Choroid plexus epithelial cell (primary cell): Measurements from ENCODE around the gene FOXO6.

Experiments used
- DNase-seq: peaks from one replicate; pipeline ENCODE4 v3.0.0-alpha.2; 2010; ENCODE audit warnings: low read depth
- H3K4me3 ChIP-seq: 2 replicates; pipeline ENCODE4 v1.5.1; 2011; ENCODE audit warnings: low read depth, mild to moderate bottlenecking, control low read depth, low read length, moderate library complexity
- TF ChIP-seq, protein P1 (sequence below): conservative IDR thresholded peaks from 2 replicates; pipeline ENCODE4 v1.5.1; 2011; ENCODE audit warnings: low read depth, mild to moderate bottlenecking, control low read depth, inconsistent platforms, low read length, moderate library complexity

The FOXO6 gene

DNA sequence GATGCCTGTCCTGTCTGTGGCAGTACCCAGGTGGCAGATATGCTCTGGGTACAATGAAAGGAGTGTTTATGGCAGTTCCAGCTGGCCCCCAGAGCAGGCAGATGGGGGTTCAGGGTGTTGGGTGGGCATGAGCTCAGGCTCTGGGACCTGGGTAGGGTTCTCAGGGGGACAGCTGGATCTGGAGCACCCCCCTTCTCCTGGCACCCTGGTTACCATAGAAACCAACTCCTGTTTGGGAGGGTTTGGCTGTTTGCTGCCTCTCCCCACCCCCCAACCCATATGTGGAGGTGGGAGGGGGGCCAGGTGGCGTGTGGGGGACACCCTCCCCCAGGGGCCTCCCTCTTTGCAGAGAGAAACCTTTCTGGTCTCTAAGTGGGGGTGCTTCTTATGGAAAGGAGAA lies 7.1 kb downstream of the FOXO6 start:
- DNase-seq, result no peak
- no peak overlapping the region for H3K4me3 ChIP-seq
- TF ChIP-seq, protein P1, sequence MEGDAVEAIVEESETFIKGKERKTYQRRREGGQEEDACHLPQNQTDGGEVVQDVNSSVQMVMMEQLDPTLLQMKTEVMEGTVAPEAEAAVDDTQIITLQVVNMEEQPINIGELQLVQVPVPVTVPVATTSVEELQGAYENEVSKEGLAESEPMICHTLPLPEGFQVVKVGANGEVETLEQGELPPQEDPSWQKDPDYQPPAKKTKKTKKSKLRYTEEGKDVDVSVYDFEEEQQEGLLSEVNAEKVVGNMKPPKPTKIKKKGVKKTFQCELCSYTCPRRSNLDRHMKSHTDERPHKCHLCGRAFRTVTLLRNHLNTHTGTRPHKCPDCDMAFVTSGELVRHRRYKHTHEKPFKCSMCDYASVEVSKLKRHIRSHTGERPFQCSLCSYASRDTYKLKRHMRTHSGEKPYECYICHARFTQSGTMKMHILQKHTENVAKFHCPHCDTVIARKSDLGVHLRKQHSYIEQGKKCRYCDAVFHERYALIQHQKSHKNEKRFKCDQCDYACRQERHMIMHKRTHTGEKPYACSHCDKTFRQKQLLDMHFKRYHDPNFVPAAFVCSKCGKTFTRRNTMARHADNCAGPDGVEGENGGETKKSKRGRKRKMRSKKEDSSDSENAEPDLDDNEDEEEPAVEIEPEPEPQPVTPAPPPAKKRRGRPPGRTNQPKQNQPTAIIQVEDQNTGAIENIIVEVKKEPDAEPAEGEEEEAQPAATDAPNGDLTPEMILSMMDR, result no peak

DNA sequence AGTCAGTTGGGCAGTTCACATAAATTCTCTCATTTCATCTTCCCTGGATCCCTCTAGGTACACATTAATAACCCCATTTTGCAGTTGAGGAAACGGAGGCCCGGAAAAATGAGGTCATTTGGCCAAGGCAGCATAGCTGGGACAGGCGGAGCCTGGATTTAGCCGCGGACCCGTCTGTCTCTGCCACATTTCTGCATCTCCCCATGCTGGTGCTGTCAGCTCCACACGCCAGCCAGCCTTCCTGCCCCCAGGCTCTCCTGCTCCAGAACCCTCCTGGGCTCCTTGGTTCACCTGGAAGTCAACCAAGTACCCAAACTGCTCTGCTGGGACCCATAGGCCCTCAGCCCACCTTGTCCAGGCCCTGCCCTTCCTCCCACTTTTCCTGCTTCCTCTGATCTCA lies 7.6 kb downstream of the FOXO6 start:
- H3K4me3 ChIP-seq, result no peak overlapping the region
- TF ChIP-seq, protein P1, result no peak
- DNase-seq, result no peak

DNA sequence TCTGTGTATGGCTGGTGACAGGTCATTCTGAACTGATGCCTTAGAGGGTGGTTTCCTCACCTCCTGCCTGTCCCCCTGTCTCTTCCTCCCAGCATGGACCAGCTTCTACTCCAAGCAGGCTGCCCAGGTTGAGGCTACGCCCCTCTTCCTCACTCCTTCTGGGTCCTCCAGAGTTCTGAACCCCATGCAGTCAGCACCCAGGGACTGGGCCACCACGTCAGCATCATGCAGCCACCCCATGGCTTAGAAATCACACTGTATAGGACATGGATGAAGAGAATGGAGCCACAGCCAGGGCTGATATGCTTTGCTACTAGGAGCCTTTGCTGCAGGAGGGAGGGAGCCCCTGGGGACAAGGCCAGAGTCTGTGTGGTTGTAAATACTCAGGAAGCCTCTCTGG lies 8.3 kb downstream of the FOXO6 start:
- DNase-seq, result no peak
- TF ChIP-seq, protein P1, result no peak
- no peak overlapping the region for H3K4me3 ChIP-seq

DNA sequence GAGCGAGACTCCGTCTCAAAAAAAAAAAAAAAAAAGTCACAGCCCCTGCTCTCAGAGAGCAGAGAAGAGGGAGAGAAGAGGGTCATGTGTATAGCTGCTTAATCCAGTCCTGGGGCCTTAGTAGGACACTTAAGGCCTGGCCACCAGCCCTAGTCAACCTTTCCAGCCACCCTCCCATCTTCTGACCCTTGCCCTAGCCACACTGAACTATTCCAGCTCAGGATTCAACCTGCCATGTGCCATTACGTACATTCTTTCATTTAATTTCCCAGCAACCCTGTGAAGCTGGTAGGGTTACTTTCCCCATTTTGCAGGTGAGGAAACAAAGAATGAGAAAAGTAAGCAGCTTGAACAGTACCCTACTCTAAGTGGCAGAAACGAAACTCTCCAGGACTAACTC lies 9.0 kb downstream of the FOXO6 start:
- TF ChIP-seq, protein P1, result no peak
- no peak overlapping the region for H3K4me3 ChIP-seq
- no peak for DNase-seq

DNA sequence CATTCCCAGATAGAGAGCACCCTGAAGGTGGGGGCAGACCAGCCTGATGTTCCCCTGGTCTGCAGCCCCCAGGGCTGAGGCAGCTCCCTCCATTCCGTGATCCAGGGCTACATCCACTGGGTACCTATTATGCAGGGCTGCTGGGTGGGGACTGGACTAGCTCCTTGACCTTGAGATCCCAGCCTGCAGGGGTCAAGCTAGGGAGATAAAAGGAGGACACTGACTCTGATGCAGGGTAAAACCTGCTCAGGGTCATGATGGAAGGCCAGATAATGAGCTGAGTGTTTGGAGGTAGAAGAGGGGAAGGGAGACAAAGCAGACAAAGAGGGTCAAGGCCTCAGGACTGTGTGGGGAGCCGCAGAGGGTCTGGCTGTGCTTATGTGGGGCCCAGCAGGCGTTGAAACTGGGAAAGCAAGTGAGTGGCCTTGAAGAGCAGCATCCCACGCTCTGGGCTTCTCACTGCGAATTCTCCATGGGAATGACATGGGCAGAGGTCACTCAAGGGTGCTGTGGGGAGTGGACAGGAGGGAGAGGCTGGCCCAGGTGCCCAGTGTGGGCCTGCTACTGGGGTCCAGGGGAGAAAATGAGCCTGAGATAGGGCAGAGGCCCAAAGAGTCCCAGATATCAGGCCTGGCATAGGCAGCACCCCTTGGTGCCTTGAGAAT lies 9.7 kb downstream of the FOXO6 start:
- no peak overlapping the region for H3K4me3 ChIP-seq
- TF ChIP-seq, protein P1, result no peak
- DNase-seq, result no peak

DNA sequence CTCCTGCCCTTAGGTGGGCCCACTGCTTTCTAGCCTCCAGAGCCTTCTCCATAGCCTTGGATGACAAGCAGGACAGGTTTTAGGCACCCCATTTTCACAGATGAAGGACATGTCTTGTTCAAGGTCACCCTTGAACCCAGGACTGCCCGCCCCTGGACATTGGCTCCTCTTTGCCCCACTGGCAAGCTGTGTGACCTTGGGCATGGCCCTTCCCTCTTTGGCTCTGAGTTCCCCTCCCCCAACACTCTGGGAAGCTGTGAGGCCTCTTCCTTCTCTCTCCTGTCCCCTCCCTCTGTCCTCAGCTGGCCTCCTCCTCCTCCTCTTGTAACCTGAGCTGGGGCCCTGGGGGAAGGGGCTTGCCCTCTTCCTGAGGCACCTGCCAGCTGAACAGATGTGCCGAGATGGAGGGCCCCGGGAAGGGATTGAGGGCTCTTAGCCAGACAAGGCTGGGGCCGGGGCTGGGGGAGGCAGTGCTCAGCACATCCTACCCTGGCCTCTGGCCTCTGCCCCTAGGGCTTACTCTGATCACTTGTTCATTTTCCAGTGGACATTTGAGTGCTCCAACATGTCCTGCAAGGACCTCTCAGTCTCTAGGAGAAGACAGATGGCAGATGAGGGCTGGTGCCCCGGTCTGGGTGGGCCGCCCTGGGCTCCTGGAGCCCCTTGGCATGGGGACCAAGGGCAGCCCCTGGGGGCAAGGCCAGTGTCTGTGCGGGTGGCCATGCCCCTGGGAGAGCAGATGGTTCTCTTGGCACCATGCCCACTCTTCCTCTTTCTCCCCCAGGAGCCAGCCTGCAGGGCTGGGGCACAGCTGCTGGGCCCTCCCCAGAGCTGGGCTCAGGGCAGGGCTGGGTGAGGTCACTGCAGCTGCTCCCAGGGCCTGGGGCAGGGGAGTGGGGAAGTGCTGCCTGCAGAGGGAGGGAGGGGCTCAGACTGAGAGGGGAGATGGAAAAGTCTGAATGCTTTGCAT lies 10.7 kb downstream of the FOXO6 start:
- no peak for DNase-seq
- TF ChIP-seq, protein P1, result no peak

DNA sequence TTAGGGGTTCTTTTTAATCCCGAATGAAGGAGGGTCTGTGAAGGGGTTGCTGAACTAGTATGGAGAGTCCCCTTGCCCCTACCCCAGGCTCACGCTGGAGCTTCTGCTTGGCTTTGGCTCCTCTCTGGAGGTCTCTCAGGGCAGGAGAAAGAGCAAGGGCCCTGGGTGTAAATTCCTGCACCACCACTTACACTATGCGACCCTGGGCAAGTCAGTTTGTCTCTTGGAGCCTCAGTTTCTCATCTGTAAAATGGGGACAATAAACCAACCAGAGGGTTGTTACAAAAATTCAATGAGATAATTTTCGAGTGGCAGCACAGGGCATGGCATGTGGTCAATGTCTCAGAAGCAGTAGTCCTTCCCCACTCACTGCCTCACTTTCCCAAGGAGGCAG lies 11.4 kb downstream of the FOXO6 start:
- H3K4me3 ChIP-seq, result no peak overlapping the region
- DNase-seq, result no peak
- TF ChIP-seq, protein P1, result no peak

More for the DNA sequence above, 10.7 kb downstream of the FOXO6 start:
- no peak overlapping the region for H3K4me3 ChIP-seq
